Effector memory CD4-positive, alpha-beta T cell (primary cell): ENCODE results near the gene CDC7.

Experiments used
- DNase-seq, 3 donors: peaks; one replicate each; pipeline ENCODE4 v3.0.0-alpha.2; 2020
- H3K27ac ChIP-seq: 2 replicates; pipeline ENCODE4 v1.7.0; 2013; ENCODE audit warnings: mild to moderate bottlenecking, low read length, moderate library complexity; ENCODE audit not compliant: insufficient read depth, poor library complexity, severe bottlenecking
- H3K27me3 ChIP-seq: replicated peaks from 2 replicates; pipeline ENCODE4 v1.7.0; 2013; ENCODE audit warnings: mild to moderate bottlenecking, low read length; ENCODE audit not compliant: insufficient read depth, control insufficient read depth, poor library complexity, severe bottlenecking
- H3K36me3 ChIP-seq: 2 replicates; pipeline ENCODE4 v1.7.0; 2013; ENCODE audit warnings: mild to moderate bottlenecking, low read length, moderate library complexity; ENCODE audit not compliant: control insufficient read depth, insufficient read depth
- H3K4me1 ChIP-seq: 2 replicates; pipeline ENCODE4 v1.7.0; 2013; ENCODE audit warnings: low read length, mild to moderate bottlenecking; ENCODE audit not compliant: control insufficient read depth, insufficient read depth, poor library complexity, severe bottlenecking
- H3K4me3 ChIP-seq: 2 replicates; pipeline ENCODE4 v1.7.0; 2013; ENCODE audit warnings: low read length, low read depth, mild to moderate bottlenecking; ENCODE audit not compliant: insufficient read depth, poor library complexity, severe bottlenecking
- H3K9me3 ChIP-seq: 2 replicates; pipeline ENCODE4 v1.7.0; 2013; ENCODE audit warnings: mild to moderate bottlenecking, low read length, moderate library complexity; ENCODE audit not compliant: control insufficient read depth

The CDC7 gene

GRCh38 chr1:91545506-91546300 is 45.1 kb downstream of the CDC7 start:
- no peaks in the 10 kb centered on the region for H3K27me3 ChIP-seq
- no peak overlapping the region for H3K4me3 ChIP-seq
- DNase-seq, result no peak
- H3K9me3 ChIP-seq, result no peaks in the 10 kb centered on the region
- peaks cover 33% of the 10 kb centered on the region for H3K4me1 ChIP-seq
- H3K36me3 ChIP-seq, result no peaks in the 10 kb centered on the region
- no peak overlapping the region for H3K27ac ChIP-seq

- H3K27ac ChIP-seq, result no peak overlapping the region
- H3K36me3 ChIP-seq, result no peaks in the 10 kb centered on the region
- no peaks in the 10 kb centered on the region for H3K27me3 ChIP-seq
- no peak for DNase-seq
- no peaks in the 10 kb centered on the region for H3K9me3 ChIP-seq
- H3K4me3 ChIP-seq, result no peak overlapping the region
- H3K4me1 ChIP-seq, result peaks cover 33% of the 10 kb centered on the region
These were observed 45.6 kb downstream of the CDC7 start for GRCh38 chr1:91546301-91546581.

- Histone ChIP-seq H3K36me3 (no peaks in the 10 kb centered on the region), H3K27me3 (no peaks in the 10 kb centered on the region), H3K4me3 (no peak overlapping the region), H3K4me1 (peaks cover 39% of the 10 kb centered on the region), H3K9me3 (no peaks in the 10 kb centered on the region), H3K27ac (no peak overlapping the region)
- no peak for DNase-seq
These were observed 46.2 kb downstream of the CDC7 start for GRCh38 chr1:91546876-91547275.

- peak overlapping the region; percentile 17 for H3K4me3 ChIP-seq
- peaks cover 52% of the 10 kb centered on the region for H3K4me1 ChIP-seq
- H3K27ac ChIP-seq, result peak overlapping the region; percentile 60
These were observed 47.9 kb downstream of the CDC7 start for GRCh38 chr1:91548376-91549040.

GRCh38 chr1:91549041-91549735 is 48.5 kb downstream of the CDC7 start:
- Histone ChIP-seq H3K27me3 (no peaks in the 10 kb centered on the region), H3K27ac (peak overlapping the region; percentile 60)

More at GRCh38 chr1:91548376-91549040, 47.9 kb downstream of the CDC7 start:
- Histone ChIP-seq H3K36me3 (no peaks in the 10 kb centered on the region), H3K27me3 (no peaks in the 10 kb centered on the region), H3K9me3 (no peaks in the 10 kb centered on the region)
- DNase-seq, result no peak

GRCh38 chr1:91550961-91551360 is 50.3 kb downstream of the CDC7 start:
- Histone ChIP-seq H3K27me3 (no peaks in the 10 kb centered on the region), H3K27ac (no peak overlapping the region), H3K36me3 (no peaks in the 10 kb centered on the region), H3K9me3 (no peaks in the 10 kb centered on the region), H3K4me1 (peaks cover 70% of the 10 kb centered on the region), H3K4me3 (no peak overlapping the region)
- no peak for DNase-seq

More at GRCh38 chr1:91549041-91549735, 48.5 kb downstream of the CDC7 start:
- Histone ChIP-seq H3K36me3 (no peaks in the 10 kb centered on the region), H3K4me3 (peak overlapping the region; percentile 9), H3K4me1 (peaks cover 52% of the 10 kb centered on the region), H3K9me3 (no peaks in the 10 kb centered on the region)
- peak in 1 of 3 donors; percentile 12 for DNase-seq

GRCh38 chr1:91552091-91552490 is 51.4 kb downstream of the CDC7 start:
- no peak overlapping the region for H3K27ac ChIP-seq
- H3K4me3 ChIP-seq, result no peak overlapping the region
- H3K36me3 ChIP-seq, result no peaks in the 10 kb centered on the region
- H3K4me1 ChIP-seq, result peaks cover 73% of the 10 kb centered on the region
- no peaks in the 10 kb centered on the region for H3K9me3 ChIP-seq
- no peaks in the 10 kb centered on the region for H3K27me3 ChIP-seq
- no peak for DNase-seq

GRCh38 chr1:91552596-91552995 is 51.9 kb downstream of the CDC7 start:
- Histone ChIP-seq H3K9me3 (no peaks in the 10 kb centered on the region), H3K4me3 (no peak overlapping the region), H3K36me3 (no peaks in the 10 kb centered on the region), H3K27me3 (no peaks in the 10 kb centered on the region), H3K4me1 (peaks cover 73% of the 10 kb centered on the region), H3K27ac (no peak overlapping the region)
- DNase-seq, result no peak

GRCh38 chr1:91553177-91553591 is 52.5 kb downstream of the CDC7 start:
- no peaks in the 10 kb centered on the region for H3K36me3 ChIP-seq
- peaks cover 67% of the 10 kb centered on the region for H3K4me1 ChIP-seq
- DNase-seq, result no peak
- H3K4me3 ChIP-seq, result no peak overlapping the region
- H3K27ac ChIP-seq, result no peak overlapping the region
- H3K9me3 ChIP-seq, result no peaks in the 10 kb centered on the region
- H3K27me3 ChIP-seq, result no peaks in the 10 kb centered on the region
